ENCODE data around the gene NRXN3.

NRXN3 gene

DNA sequence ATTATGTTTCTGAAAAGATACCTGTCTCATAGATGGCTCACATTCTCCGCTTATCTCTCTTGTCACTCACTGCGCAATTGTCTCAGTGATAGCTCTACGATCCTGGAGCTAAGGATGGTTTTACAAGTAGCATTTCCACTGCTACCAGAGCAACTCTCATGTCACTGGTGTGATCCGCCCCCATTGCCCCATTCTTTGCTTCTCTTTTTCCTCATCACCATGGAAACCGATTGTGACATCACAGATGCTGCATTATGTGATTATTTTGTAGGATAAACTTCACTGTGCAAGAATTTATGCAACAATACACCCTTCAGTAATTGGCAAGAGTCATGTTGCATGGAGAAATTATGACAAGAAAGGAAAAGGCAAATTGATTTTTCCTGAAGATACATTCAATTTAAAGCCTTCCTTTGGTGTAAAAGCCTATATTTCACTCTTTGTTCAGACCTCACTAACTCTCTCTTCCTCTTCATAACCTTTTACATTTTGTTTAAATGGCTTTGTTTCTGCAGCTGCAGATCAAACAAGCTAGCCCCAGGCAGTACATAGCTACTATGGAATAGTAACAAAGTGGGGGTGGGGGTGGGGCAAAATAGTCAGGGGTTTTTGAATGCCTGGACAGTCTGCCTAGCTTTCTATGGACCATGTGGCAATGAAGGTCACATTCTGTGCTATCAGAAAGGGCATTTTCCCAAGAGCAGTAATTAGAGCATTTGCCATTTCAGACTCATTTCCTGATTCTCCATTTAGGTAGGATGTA, 539.8 kb downstream of the NRXN3 start:
- DNase-seq (ENCODE audit: low read depth): no peak
- TF ChIP-seq, protein P1, sequence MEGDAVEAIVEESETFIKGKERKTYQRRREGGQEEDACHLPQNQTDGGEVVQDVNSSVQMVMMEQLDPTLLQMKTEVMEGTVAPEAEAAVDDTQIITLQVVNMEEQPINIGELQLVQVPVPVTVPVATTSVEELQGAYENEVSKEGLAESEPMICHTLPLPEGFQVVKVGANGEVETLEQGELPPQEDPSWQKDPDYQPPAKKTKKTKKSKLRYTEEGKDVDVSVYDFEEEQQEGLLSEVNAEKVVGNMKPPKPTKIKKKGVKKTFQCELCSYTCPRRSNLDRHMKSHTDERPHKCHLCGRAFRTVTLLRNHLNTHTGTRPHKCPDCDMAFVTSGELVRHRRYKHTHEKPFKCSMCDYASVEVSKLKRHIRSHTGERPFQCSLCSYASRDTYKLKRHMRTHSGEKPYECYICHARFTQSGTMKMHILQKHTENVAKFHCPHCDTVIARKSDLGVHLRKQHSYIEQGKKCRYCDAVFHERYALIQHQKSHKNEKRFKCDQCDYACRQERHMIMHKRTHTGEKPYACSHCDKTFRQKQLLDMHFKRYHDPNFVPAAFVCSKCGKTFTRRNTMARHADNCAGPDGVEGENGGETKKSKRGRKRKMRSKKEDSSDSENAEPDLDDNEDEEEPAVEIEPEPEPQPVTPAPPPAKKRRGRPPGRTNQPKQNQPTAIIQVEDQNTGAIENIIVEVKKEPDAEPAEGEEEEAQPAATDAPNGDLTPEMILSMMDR (conservative IDR thresholded peaks at IDR 0.05; ENCODE audit: low read length): no peak

DNA sequence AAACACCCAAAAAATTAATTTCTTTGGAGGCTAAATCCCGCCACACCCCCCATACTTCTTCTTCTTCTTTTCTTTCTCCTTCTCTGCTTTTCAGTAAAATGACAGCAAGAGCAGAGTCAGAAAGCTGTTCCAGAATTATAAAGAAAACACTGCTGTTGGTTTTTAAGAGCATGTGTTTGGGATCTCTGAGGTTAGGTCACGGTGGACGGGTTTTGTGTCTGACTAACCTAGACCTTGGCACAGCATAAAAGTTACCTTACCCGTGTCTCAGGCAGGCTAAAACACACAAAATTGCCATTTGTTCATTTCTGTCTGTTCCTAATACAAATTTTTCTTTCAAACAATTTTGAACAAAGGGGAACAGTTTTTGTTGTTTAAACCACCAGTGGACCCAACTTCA, 540.8 kb downstream of the NRXN3 start:
- DNase-seq (ENCODE audit: low read depth): no peak
- no peak overlapping the region for H3K4me3 ChIP-seq (ENCODE audit: low read length)
- TF ChIP-seq, protein P1 (conservative IDR thresholded peaks at IDR 0.05; ENCODE audit: low read length): no peak

More for the DNA sequence above, 539.8 kb downstream of the NRXN3 start:
- H3K4me3 ChIP-seq (ENCODE audit: low read length): no peak overlapping the region

DNA sequence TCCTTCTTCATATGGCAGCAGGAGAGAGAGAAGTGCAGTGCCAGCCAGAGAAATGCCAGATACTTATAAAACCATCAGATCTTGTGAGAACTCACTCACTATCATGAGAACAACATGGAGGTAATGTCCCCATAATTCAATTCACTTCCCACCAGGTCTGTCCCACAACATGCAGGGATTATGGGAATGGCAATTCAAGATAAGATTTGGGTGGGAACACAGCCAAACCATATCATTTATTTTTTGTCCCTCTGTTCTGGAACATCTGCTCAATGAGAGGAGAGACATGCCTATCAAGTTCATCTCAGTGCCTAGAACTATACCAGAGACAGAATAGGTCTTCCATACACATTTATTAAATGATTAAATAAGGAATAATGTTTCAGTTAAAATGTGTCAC, 543.5 kb downstream of the NRXN3 start:
- no peak overlapping the region for H3K4me3 ChIP-seq (ENCODE audit: low read length)
- DNase-seq (ENCODE audit: low read depth): no peak
- TF ChIP-seq, protein P1 (conservative IDR thresholded peaks at IDR 0.05; ENCODE audit: low read length): no peak

DNA sequence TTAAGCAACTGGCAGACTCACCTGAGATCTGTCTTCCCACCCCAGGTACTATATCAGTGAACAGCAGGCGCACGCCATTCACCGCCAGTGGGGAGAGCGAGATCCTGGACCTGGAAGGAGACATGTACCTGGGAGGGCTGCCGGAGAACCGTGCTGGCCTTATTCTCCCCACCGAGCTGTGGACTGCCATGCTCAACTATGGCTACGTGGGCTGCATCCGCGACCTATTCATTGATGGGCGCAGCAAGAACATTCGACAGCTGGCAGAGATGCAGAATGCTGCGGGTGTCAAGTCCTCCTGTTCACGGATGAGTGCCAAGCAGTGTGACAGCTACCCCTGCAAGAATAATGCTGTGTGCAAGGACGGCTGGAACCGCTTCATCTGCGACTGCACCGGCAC, 544.5 kb downstream of the NRXN3 start:
- TF ChIP-seq, protein P1 (conservative IDR thresholded peaks at IDR 0.05; ENCODE audit: low read length): no peak
- no peak overlapping the region for H3K4me3 ChIP-seq (ENCODE audit: low read length)
- no peak for DNase-seq (ENCODE audit: low read depth)

DNA sequence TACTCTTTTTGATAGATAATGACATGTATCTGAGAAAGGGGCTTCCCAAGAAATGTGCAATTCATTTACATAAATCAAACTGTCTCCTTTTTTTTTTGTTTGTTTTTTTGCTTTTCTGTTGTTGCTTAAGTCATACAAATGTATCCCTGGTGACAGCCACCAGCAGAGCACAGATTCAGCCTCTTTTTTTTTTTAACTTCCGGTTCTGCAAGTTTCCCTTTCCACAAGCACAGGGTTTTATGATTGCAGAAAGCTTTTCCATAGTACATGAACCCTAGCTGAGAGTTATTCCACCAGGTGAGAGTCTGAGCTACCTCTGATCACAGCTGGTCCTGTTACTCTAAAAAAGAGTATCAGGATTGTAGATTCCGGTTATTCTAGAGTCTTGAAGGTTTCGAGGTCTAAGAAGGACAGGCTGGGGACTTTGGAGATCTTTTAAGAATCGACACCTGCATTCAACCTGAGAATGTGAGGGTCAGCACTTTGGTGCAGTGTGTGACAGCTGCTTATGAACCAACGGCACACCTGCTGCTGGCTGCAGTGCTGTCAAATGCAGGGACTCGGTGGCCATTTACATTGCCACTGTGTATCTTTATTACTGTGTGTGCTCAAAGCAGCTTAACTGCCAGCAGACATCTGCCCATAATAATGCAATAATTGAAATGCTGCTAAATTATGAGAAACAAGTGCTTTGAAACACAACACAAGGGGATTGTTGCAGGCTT, 551.7 kb downstream of the NRXN3 start:
- DNase-seq (ENCODE audit: low read depth): no peak
- H3K4me3 ChIP-seq (ENCODE audit: low read length): no peak overlapping the region
- TF ChIP-seq, protein P1 (conservative IDR thresholded peaks at IDR 0.05; ENCODE audit: low read length): no peak

DNA sequence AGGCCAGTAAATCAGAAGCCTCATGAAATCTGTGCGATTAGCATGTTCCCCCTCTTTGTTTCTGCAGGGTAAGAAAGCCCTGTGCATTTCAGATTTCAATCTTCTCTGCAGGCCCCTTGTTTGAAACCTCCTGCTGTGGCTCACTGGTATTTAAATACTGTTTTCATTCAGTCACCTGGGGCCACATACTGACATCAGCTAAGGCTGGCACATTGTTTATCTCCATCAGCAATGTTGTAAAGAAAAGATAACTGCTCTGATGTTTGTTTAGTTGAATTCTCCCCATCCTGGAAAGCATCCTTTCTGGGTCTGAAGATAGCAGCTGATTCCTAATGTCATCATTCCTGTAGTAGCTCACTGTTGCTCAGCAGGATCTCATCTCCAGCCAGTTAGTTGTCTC, 554.9 kb downstream of the NRXN3 start:
- no peak overlapping the region for H3K4me3 ChIP-seq (ENCODE audit: low read length)
- no peak for DNase-seq (ENCODE audit: low read depth)
- TF ChIP-seq, protein P1 (conservative IDR thresholded peaks at IDR 0.05; ENCODE audit: low read length): no peak

DNA sequence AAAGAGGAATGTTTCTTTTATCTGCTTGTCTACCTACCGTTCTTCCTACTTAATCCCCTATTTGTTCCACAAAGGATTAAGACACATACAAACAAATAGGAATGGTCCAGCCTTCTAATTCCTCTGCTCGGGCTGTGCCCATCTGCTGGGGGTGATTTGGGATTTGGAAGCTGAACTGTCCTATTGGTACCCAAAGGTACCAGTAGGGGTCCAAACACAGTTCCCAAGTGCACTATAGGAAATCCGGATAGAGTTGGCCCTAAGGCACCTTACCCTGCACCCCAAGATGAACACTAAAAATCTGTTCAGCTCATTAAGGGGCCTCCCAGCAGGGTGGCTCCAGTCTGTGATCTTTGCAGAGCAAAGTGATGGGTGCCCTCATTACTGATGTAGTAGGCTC, 566.9 kb downstream of the NRXN3 start:
- no peak for DNase-seq (ENCODE audit: low read depth)
- TF ChIP-seq, protein P1 (conservative IDR thresholded peaks at IDR 0.05; ENCODE audit: low read length): no peak
- H3K4me3 ChIP-seq (ENCODE audit: low read length): no peak overlapping the region
